Measurements from ENCODE around the gene TOP1. TPM values are rescaled to one million over a fixed set of nuclear protein-coding genes. Genes with fewer than 3 reads are reported as not detected.

The TOP1 gene
- total RNA-seq, 6 experiments from 2014 or later = 17.3 to 29.7 (median 25.5) TPM

Small RNA genes lying within 50 kb of the gene (microRNA-seq; reads per million reads assigned to microRNA genes)
- 0 to 0.64 reads per million in 2 donors for gene MIR6871

Small RNA genes lying within 50 kb of the gene (small RNA-seq; reads per million reads assigned to genes)
- gene MIR6871 (0 reads per million in 2 experiments), gene RNU2-52P (0.10 to 0.26 reads per million in 2 experiments)

Other genes with a start within 250 kb of the TOP1 start
- 10 to 100 TPM in 5 of 6 experiments, 1 to 10 TPM in 1; 9.5 to 22.6 (median 16.6) TPM for gene PLCG1, start 108.7 kb downstream of the TOP1 start, total RNA-seq

Measured in right lobe of liver (tissue), 5 donors.